Measurements from ENCODE around the gene CFAP210.
"Not testable (repeated sequence)": the region's sequence is repeated elsewhere in the genome, so short reads cannot be mapped to it uniquely, and the experiment has no call there.

CFAP210 gene

GRCh38 chr2:169609264-169609663 lies 84.9 kb downstream of the CFAP210 start:
- Histone ChIP-seq H3K36me3 (ENCODE audit: control insufficient read depth in 1 of 2, insufficient read depth in 2 of 2, low read length in 2 of 2) (peaks cover 15 to 61% of the 10 kb centered on the region in 2 donors), H3K4me1 (ENCODE audit: control insufficient read depth in 1 of 2, insufficient read depth in 2 of 2, low read length in 2 of 2) (no peaks in the 10 kb centered on the region), H3K9me3 (ENCODE audit: control insufficient read depth in 1 of 2, low read length in 2 of 2) (no peaks in the 10 kb centered on the region), H3K4me3 (ENCODE audit: low read depth in 1 of 2, low read length in 2 of 2) (no peak overlapping the region), H3K9ac (ENCODE audit: low read depth in 1 of 2, low read length in 2 of 2) (no peak overlapping the region), H3K27me3 (ENCODE audit: control insufficient read depth in 1 of 2, insufficient read depth in 2 of 2, low read length in 2 of 2) (no peaks in the 10 kb centered on the region), H3K27ac (ENCODE audit: low read depth, low read length) (no peak overlapping the region)

DNA sequence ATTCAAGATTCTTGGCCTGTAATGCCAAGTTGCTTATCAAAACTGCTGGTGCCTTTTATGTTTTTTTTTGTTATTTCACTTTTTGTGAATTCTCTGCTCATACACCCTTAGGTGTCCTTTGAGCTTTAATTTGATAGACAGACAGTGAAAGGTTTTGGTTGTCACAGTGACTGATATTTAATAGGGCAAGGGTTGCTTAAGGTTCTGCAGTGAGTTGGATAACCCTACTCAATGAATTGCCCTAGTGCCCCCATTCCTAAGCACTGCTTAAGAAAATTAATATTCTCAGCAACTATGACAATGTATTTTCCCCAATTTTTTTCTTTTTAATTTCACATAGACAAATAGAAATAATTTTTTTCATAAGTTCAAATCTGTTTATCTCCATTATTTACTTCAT lies 94.6 kb downstream of the CFAP210 start:
- Histone ChIP-seq H3K9ac (ENCODE audit: low read depth in 1 of 2, low read length in 2 of 2) (no peak overlapping the region), H3K36me3 (ENCODE audit: control insufficient read depth in 1 of 2, insufficient read depth in 2 of 2, low read length in 2 of 2) (no peaks in the 10 kb centered on the region), H3K27me3 (ENCODE audit: control insufficient read depth in 1 of 2, insufficient read depth in 2 of 2, low read length in 2 of 2) (no peaks in the 10 kb centered on the region), H3K4me3 (ENCODE audit: low read depth in 1 of 2, low read length in 2 of 2) (no peak overlapping the region), H3K9me3 (ENCODE audit: control insufficient read depth in 1 of 2, low read length in 2 of 2) (no peaks in the 10 kb centered on the region), H3K27ac (ENCODE audit: low read depth, low read length) (no peak overlapping the region), H3K4me1 (ENCODE audit: control insufficient read depth in 1 of 2, insufficient read depth in 2 of 2, low read length in 2 of 2) (no peaks in the 10 kb centered on the region)

GRCh38 chr2:169598982-169599381 lies 95.2 kb downstream of the CFAP210 start:
- Histone ChIP-seq H3K27ac (ENCODE audit: low read depth, low read length) (no peak overlapping the region), H3K4me3 (ENCODE audit: low read depth in 1 of 2, low read length in 2 of 2) (no peak overlapping the region), H3K36me3 (ENCODE audit: control insufficient read depth in 1 of 2, insufficient read depth in 2 of 2, low read length in 2 of 2) (no peaks in the 10 kb centered on the region), H3K4me1 (ENCODE audit: control insufficient read depth in 1 of 2, insufficient read depth in 2 of 2, low read length in 2 of 2) (no peaks in the 10 kb centered on the region), H3K9me3 (ENCODE audit: control insufficient read depth in 1 of 2, low read length in 2 of 2) (no peaks in the 10 kb centered on the region), H3K9ac (ENCODE audit: low read depth in 1 of 2, low read length in 2 of 2) (no peak overlapping the region), H3K27me3 (ENCODE audit: control insufficient read depth in 1 of 2, insufficient read depth in 2 of 2, low read length in 2 of 2) (no peaks in the 10 kb centered on the region)

GRCh38 chr2:169596546-169596945 lies 97.7 kb downstream of the CFAP210 start:
- H3K27me3 ChIP-seq (ENCODE audit: control insufficient read depth in 1 of 2, insufficient read depth in 2 of 2, low read length in 2 of 2); H3K4me1 ChIP-seq (ENCODE audit: control insufficient read depth in 1 of 2, insufficient read depth in 2 of 2, low read length in 2 of 2); H3K9ac ChIP-seq (ENCODE audit: low read depth in 1 of 2, low read length in 2 of 2); H3K36me3 ChIP-seq (ENCODE audit: control insufficient read depth in 1 of 2, insufficient read depth in 2 of 2, low read length in 2 of 2); H3K9me3 ChIP-seq (ENCODE audit: control insufficient read depth in 1 of 2, low read length in 2 of 2); H3K4me3 ChIP-seq (ENCODE audit: low read depth in 1 of 2, low read length in 2 of 2); H3K27ac ChIP-seq (ENCODE audit: low read depth, low read length): not testable (repeated sequence)
